Hepatocyte (in vitro differentiated cells): ENCODE results near the gene ZBTB20.

Source experiments
- CTCF ChIP-seq: fragments of 200-600 bp; sonication (generic); IDR thresholded peaks from 2 replicates; pipeline ENCODE4 v1.5.1; 2016; ENCODE audit warnings: antibody characterized with exemption, mild to moderate bottlenecking; ENCODE audit not compliant: poor library complexity
- EZH2phosphoT487 ChIP-seq: fragments of 200-600 bp; sonication (generic); IDR thresholded peaks from one replicate; pipeline ENCODE4 v1.6.1; 2018; ENCODE audit warnings: antibody characterized with exemption, mild to moderate bottlenecking, low read depth, moderate library complexity; ENCODE audit not compliant: unreplicated experiment, severe bottlenecking

- TF ChIP-seq CTCF = no peak
- no peak for TF ChIP-seq EZH2phosphoT487
These were observed 642.0 kb downstream of the ZBTB20 start for GRCh38 chr3:114504941-114505628.
